Measurements from ENCODE around the gene SLC26A11. TPM values are rescaled to one million over a fixed set of nuclear protein-coding genes. Genes with fewer than 3 reads are reported as not detected.

SLC26A11 gene
- total RNA-seq (2014; rRNA removed; shearing (Covaris generic)), result 6.4 and 6.9 TPM in 2 replicates

- DNase-seq (ENCODE audit: low spot score), result peak; percentile 31
Measured at GRCh38 chr17:80220054-80220735, at the start of gene SLC26A11, which contains the start of gene SGSH. SLC26A11 (plus strand) TSS chr17:80220427; CDS start chr17:80221561, 1,134 bp downstream. SGSH (minus strand) TSS chr17:80220333; CDS start chr17:80220313, 20 bp downstream.

GRCh38 chr17:80171681-80172080, 48.5 kb upstream of the SLC26A11 start:
- DNase-seq (ENCODE audit: low spot score), result no peak

GRCh38 chr17:80173126-80173525, 47.1 kb upstream of the SLC26A11 start:
- no peak for DNase-seq (ENCODE audit: low spot score)

DNA sequence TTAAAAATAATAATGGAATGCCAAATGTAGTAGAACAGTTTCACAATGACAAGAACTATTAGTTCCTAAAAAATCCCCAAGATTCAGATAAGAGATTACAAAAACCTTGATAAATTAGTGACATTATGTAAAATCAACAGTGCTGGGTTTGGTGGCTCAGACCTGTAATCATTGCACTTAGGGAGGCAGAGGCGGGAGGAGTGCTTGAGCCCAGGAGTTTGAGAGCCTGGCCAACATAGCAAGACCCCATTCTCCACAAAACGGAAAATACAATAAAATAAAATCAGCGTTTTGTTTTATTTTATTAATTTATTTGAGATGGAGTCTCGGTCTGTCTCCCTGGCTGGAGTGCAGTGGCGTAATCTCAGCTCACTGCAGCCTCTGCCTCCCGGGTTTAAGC, 46.3 kb upstream of the SLC26A11 start:
- no peak for DNase-seq (ENCODE audit: low spot score)

GRCh38 chr17:80176757-80177156, 43.5 kb upstream of the SLC26A11 start:
- DNase-seq (ENCODE audit: low spot score), result no peak

- no peak for DNase-seq (ENCODE audit: low spot score)
Measured at GRCh38 chr17:80177986-80178595, 42.1 kb upstream of the SLC26A11 start.

GRCh38 chr17:80180192-80180591, 40.0 kb upstream of the SLC26A11 start:
- DNase-seq (ENCODE audit: low spot score), result no peak

GRCh38 chr17:80181431-80181830, 38.8 kb upstream of the SLC26A11 start:
- no peak for DNase-seq (ENCODE audit: low spot score)

GRCh38 chr17:80182118-80182844, 37.9 kb upstream of the SLC26A11 start:
- no peak for DNase-seq (ENCODE audit: low spot score)

DNA sequence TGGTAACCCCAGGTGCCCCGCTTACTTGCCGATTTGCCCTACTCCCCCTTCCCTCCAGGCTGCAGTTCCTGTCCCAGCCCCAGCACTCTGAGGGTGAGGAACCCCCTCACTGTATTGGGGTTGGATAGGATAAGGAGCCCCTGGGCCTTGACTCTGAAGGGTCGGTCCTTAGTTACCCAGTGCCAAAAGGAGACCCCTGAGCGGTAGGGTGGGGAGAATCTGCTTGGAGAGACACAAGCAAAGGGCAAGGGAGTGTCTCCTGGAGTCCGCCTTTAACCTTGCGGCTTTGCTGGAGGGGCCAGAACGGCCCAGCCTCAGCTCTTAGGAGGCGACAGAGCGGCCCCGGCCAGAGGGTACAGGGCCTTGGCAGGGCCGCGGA, 37.4 kb upstream of the SLC26A11 start:
- DNase-seq (ENCODE audit: low spot score), result no peak

DNA sequence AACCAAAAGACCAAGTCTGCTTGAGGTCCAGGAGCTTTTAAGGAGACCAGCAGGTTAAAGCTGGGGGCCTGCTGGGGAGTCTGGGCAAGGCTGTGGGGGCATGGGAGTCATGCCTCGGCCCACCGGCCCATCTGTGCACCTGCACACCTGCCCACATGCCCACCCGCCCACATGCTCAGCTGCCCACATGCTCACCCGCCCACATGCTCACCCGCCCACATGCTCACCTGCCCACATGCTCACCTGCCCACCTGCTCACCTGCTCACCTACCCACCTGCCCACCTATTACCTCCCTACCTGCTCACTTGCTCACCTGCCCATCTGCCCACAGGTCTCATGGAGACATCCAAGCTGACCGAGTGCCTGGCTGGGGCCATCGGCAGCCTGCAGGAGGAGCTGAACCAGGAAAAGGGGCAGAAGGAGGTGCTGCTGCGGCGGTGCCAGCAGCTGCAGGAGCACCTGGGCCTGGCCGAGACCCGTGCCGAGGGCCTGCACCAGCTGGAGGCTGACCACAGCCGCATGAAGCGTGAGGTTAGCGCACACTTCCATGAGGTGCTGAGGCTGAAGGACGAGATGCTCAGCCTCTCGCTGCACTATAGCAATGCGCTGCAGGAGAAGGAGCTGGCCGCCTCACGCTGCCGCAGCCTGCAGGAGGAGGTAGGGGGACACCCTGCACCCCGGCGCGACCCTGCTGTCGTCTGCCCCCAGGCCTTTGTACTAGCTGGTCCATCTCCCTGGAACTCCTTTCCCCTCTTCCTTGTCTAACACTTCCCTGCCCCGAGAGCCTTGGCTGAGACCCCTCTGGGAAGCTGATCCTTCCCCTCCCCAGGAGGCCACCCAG, 36.4 kb upstream of the SLC26A11 start:
- no peak for DNase-seq (ENCODE audit: low spot score)

DNA sequence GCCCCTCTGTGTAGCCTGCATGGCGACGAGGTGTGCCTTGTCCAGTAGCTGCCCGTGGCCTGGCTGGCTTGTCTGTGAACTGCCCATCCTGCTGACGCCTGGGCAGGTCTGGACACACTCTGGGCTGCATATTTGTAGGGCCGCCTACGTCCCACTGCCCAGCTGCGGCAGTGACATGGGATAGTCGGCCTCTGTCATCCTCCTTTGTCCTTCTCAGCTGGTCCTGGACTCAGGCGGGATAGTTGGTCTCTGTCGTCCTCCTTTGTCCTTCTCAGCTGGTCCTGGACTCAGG, 35.9 kb upstream of the SLC26A11 start:
- no peak for DNase-seq (ENCODE audit: low spot score)

GRCh38 chr17:80185968-80186367, 34.3 kb upstream of the SLC26A11 start:
- no peak for DNase-seq (ENCODE audit: low spot score)

- DNase-seq (ENCODE audit: low spot score), result peak; percentile 25
Measured at GRCh38 chr17:80187090-80187489, 33.1 kb upstream of the SLC26A11 start.

- peak; percentile 48 for DNase-seq (ENCODE audit: low spot score)
Measured at GRCh38 chr17:80187515-80187941, 32.7 kb upstream of the SLC26A11 start.

DNA sequence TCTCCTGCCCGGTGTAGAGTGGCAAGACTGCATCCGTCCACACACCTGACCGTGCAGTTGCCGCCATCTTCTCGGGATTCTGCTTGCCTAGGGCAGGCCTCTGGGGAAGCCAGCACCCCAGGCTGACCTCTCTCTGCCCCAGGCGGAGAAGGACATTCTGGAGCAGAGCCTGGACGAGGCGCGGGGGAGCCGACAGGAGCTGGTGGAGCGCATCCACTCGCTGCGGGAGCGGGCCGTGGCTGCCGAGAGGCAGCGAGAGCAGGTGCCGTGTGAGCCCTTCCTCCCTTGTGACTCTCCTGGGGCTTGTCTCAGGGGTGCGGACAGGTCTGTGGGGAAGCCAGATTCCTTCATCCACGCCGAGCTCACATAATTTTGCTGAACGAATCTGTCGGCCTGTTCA, 30.6 kb upstream of the SLC26A11 start:
- no peak for DNase-seq (ENCODE audit: low spot score)

GRCh38 chr17:80190716-80191115, 29.5 kb upstream of the SLC26A11 start:
- DNase-seq (ENCODE audit: low spot score), result no peak

DNA sequence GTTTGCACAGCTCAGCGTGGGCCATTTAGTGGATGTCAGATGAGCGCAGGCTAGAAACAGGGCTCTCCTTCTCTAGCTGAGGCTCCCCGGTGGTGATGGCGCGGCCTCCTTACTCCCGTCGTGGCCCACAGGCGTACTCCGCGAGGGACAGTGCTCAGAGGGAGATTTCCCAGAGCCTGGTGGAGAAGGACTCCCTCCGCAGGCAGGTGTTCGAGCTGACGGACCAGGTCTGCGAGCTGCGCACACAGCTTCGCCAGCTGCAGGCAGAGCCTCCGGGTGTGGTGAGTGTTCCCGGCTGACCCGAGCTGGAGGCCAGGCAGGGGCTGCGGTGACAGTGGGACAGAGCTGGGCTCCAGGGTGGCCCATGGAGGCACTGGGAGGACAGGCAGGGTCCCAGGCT, 29.0 kb upstream of the SLC26A11 start:
- no peak for DNase-seq (ENCODE audit: low spot score)

GRCh38 chr17:80191865-80192661, 28.2 kb upstream of the SLC26A11 start:
- DNase-seq (ENCODE audit: low spot score), result no peak

DNA sequence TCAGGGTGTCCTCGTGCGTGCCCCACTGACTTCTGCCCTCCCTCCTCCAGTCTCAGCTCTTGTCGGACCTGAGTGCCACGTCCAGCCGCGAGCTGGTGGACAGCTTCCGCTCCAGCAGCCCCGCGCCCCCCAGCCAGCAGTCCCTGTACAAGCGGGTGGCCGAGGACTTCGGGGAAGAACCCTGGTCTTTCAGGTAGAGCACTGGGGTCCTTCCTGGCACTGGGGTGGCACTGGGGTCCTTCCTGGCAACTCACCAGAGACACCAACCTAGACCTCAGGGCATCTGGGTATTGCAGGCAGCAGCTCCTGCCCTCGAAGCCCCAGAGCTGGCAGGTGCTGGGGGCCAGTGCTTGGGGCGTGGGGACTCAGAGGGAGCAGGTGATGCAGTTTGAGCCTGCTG, 25.1 kb upstream of the SLC26A11 start:
- DNase-seq (ENCODE audit: low spot score), result no peak
